ENCODE results near the gene ATR. TPM values are rescaled to one million over a fixed set of nuclear protein-coding genes. Genes with fewer than 3 reads are reported as not detected.

The ATR gene
- polyA plus RNA-seq, 6 donors from 2014 or later: 11.2 to 21.2 (median 16.9) TPM

DNA sequence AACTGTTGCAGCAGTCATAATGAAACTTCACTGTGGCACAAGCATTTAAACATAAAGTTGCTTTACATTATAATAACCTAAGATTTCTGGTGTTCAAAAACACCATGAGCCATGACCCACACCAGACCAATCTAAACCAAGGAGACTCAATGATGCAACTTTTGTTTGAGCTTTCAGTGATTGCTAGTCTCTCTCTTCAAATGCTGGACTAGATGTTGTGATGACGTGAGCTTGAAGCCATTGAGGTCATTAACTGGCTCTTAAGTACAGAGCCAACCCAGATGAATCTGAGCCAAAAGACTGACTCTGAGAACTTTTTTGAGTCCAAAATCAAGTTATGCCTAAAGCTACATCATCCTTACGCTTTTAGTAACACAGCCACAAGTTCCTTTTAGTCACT is 36.5 kb downstream of the ATR start:
- Mint-ChIP-seq H3K27me3 (no peaks in the 10 kb centered on the region), H3K4me3 (no peak overlapping the region), H3K4me1 (no peaks in the 10 kb centered on the region), H3K27ac (no peak overlapping the region), H3K9me3 (no peaks in the 10 kb centered on the region), H3K36me3 (peaks cover 8 to 13% of the 10 kb centered on the region in 2 donors)
- DNase-seq (no peak), ATAC-seq (ENCODE audit: low read depth in 2 of 2) (no peak)

DNA sequence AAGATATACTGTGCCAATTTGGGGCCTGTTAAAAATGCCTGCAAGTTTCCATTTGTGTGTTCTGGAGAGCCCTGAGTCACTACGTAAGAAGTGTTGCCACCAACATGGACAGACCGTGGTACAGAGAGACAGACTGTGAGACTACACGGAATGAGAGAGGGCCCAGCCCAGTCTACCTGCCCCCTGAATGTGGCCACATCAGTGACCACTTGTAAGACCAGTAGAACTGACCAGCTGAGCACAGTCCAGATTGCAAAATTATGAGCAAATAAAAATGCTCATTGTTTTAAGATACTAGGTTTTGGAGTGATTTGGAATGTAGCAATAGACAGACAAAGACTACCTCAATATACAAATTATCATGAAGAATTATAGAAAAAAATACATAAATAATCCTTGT is 42.0 kb downstream of the ATR start:
- no peak for DNase-seq
- peaks cover 0 to 9% (median 0%) of the 10 kb centered on the region in 7 donors for H3K9me3 Mint-ChIP-seq
- ATAC-seq (ENCODE audit: low read depth in 2 of 2): no peak
- H3K4me1 Mint-ChIP-seq: no peaks in the 10 kb centered on the region
- peaks cover 40% of the 10 kb centered on the region in 2 donors for H3K36me3 Mint-ChIP-seq
- no peaks in the 10 kb centered on the region for H3K27me3 Mint-ChIP-seq
- H3K27ac Mint-ChIP-seq: no peak overlapping the region
- no peak overlapping the region for H3K4me3 Mint-ChIP-seq

GRCh38 chr3:142534543-142534942 is 44.0 kb downstream of the ATR start:
- Mint-ChIP-seq H3K27me3 (no peaks in the 10 kb centered on the region), H3K9me3 (peaks cover 0 to 9% (median 0%) of the 10 kb centered on the region in 7 donors), H3K27ac (no peak overlapping the region), H3K4me3 (no peak overlapping the region), H3K4me1 (peaks cover 0 to 3% (median 0%) of the 10 kb centered on the region in 3 donors), H3K36me3 (peaks cover 37 to 52% of the 10 kb centered on the region in 2 donors)
- no peak for ATAC-seq (ENCODE audit: low read depth in 2 of 2)
- DNase-seq: no peak

DNA sequence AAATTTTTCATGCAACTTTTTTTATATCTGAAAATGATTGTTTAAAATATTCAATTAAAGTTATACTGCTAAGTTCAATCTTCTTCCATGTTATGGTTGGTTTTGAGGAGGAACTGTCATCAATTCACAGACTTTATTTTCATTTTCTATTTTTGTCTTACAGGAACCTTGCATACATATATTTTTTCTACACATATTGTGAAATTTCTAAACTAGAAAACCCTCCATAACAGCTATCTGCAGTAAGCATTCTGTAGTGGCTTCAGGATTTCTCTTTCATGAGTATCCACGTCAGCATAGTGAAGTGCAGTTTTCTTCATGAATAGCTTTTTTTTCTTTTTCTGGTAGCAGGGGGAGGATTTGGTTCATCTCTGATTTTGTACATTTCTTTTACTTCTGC is 48.2 kb downstream of the ATR start:
- no peak for ATAC-seq (ENCODE audit: low read depth in 2 of 2)
- DNase-seq: no peak
- no peak overlapping the region for H3K4me3 Mint-ChIP-seq
- peaks cover 0 to 9% (median 0%) of the 10 kb centered on the region in 7 donors for H3K9me3 Mint-ChIP-seq
- no peaks in the 10 kb centered on the region for H3K27me3 Mint-ChIP-seq
- peaks cover 0 to 3% (median 0%) of the 10 kb centered on the region in 3 donors for H3K4me1 Mint-ChIP-seq
- peaks cover 32 to 42% of the 10 kb centered on the region in 2 donors for H3K36me3 Mint-ChIP-seq
- H3K27ac Mint-ChIP-seq: no peak overlapping the region

GRCh38 chr3:142523921-142524566 is 54.5 kb downstream of the ATR start:
- no peaks in the 10 kb centered on the region for H3K4me1 Mint-ChIP-seq
- no peak for ATAC-seq (ENCODE audit: low read depth in 2 of 2)
- H3K27me3 Mint-ChIP-seq: no peaks in the 10 kb centered on the region
- peak overlapping the region in 1 of 6 donors; percentile 51 for H3K27ac Mint-ChIP-seq
- peaks cover 21 to 30% of the 10 kb centered on the region in 2 donors for H3K36me3 Mint-ChIP-seq
- no peak overlapping the region for H3K4me3 Mint-ChIP-seq
- H3K9me3 Mint-ChIP-seq: peaks cover 0 to 2% (median 0%) of the 10 kb centered on the region in 7 donors
- DNase-seq: no peak

GRCh38 chr3:142509079-142509478 is 69.5 kb downstream of the ATR start:
- no peak for ATAC-seq (ENCODE audit: low read depth in 2 of 2)
- H3K27ac Mint-ChIP-seq: no peak overlapping the region
- H3K36me3 Mint-ChIP-seq: peaks cover 24 to 34% of the 10 kb centered on the region in 2 donors
- peaks cover 0 to 2% (median 0%) of the 10 kb centered on the region in 3 donors for H3K4me1 Mint-ChIP-seq
- H3K9me3 Mint-ChIP-seq: no peaks in the 10 kb centered on the region
- H3K4me3 Mint-ChIP-seq: peak overlapping the region in 1 of 8 donors; percentile 22
- DNase-seq: no peak
- no peaks in the 10 kb centered on the region for H3K27me3 Mint-ChIP-seq

DNA sequence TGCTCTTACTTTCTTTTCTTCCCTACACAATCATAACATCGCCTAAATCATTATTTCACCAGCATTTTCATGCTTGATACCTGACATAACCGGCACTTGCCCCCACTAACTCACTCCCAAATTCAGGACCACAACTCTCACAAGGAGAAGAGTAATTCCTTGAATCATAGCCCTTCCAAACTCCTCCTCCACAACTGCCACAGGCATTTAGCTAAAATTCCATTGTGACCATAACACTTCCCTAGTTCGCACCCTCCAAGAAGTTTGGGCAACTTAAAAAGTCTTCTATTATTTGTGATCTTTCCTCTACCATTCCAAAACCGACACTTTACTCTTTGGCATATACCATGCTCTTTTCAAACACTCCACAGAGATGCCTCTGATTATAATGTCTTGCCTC is 71.3 kb downstream of the ATR start:
- Mint-ChIP-seq H3K4me1 (peaks cover 0 to 2% (median 0%) of the 10 kb centered on the region in 3 donors), H3K27ac (peak overlapping the region in 1 of 6 donors; percentile 67), H3K27me3 (no peaks in the 10 kb centered on the region), H3K9me3 (peaks cover 0 to 4% (median 0%) of the 10 kb centered on the region in 7 donors), H3K36me3 (peaks cover 30 to 36% of the 10 kb centered on the region in 2 donors), H3K4me3 (no peak overlapping the region)
- ATAC-seq (ENCODE audit: low read depth in 2 of 2): no peak
- no peak for DNase-seq

- H3K4me3 Mint-ChIP-seq: no peak overlapping the region
- DNase-seq (no peak), ATAC-seq (ENCODE audit: low read depth in 2 of 2) (no peak)
- no peaks in the 10 kb centered on the region for H3K27me3 Mint-ChIP-seq
- H3K9me3 Mint-ChIP-seq: peaks cover 0 to 7% (median 0%) of the 10 kb centered on the region in 7 donors
- H3K27ac Mint-ChIP-seq: no peak overlapping the region
- H3K4me1 Mint-ChIP-seq: no peaks in the 10 kb centered on the region
- peaks cover 27 to 41% of the 10 kb centered on the region in 2 donors for H3K36me3 Mint-ChIP-seq
Measured at GRCh38 chr3:142502187-142502985, 76.1 kb downstream of the ATR start.

GRCh38 chr3:142501004-142501926 is 77.3 kb downstream of the ATR start:
- Mint-ChIP-seq H3K4me3 (peak overlapping the region in 1 of 8 donors; percentile 7), H3K4me1 (no peaks in the 10 kb centered on the region), H3K27me3 (no peaks in the 10 kb centered on the region), H3K27ac (peak overlapping the region in 1 of 6 donors; percentile 50), H3K9me3 (peaks cover 0 to 7% (median 0%) of the 10 kb centered on the region in 7 donors), H3K36me3 (peaks cover 20 to 33% of the 10 kb centered on the region in 2 donors)
- DNase-seq (no peak), ATAC-seq (ENCODE audit: low read depth in 2 of 2) (no peak)

- peaks cover 0 to 7% (median 0%) of the 10 kb centered on the region in 7 donors for H3K9me3 Mint-ChIP-seq
- peaks cover 9 to 24% of the 10 kb centered on the region in 2 donors for H3K36me3 Mint-ChIP-seq
Measured at GRCh38 chr3:142500211-142500610, 78.3 kb downstream of the ATR start.

DNA sequence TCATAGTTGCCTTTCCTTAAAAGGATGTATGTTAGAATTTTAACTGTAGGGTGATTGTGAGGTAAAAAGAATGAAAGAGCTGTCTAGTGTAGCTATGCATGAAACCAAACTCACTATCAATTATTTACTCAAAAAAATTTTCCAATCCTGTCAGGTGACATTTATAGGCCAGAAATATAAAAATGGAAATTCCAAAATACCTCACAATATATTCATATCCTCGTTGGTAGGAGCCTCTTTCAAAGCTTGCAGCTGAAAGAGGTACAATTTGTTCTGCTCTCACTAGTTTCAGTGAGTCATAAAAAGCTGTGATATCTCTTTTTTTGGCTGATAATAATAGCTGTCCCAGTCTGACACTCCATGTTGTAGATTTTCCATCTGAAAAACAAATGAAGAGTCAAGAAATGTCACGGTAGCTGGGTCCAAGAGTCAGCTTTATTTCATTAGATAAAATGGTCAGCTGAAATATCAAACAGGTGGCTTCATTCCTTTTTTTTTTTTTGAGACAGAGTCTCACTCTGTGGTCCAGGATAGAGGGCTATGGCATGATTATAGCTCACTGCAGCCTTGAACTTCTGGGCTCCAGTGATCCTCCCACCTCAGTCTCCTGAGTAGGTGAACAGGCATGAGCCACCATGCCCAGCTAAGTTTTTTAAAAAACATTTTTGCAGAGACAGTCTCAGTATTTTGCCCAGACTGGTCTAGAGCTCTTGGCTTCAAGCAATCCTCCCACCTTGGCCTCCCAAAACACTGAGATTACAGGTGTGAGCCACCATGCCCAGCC is 79.9 kb downstream of the ATR start:
- DNase-seq: no peak
- no peak overlapping the region for H3K27ac Mint-ChIP-seq
- ATAC-seq (ENCODE audit: low read depth in 2 of 2): no peak
- no peak overlapping the region for H3K4me3 Mint-ChIP-seq
- peaks cover 0 to 7% (median 0%) of the 10 kb centered on the region in 7 donors for H3K9me3 Mint-ChIP-seq
- H3K27me3 Mint-ChIP-seq: no peaks in the 10 kb centered on the region
- peaks cover 22 to 34% of the 10 kb centered on the region in 2 donors for H3K36me3 Mint-ChIP-seq
- no peaks in the 10 kb centered on the region for H3K4me1 Mint-ChIP-seq

More at GRCh38 chr3:142500211-142500610, 78.3 kb downstream of the ATR start:
- Mint-ChIP-seq H3K4me3 (no peak overlapping the region), H3K27ac (no peak overlapping the region), H3K27me3 (no peaks in the 10 kb centered on the region), H3K4me1 (no peaks in the 10 kb centered on the region)
- no peak for DNase-seq
- ATAC-seq (ENCODE audit: low read depth in 2 of 2): no peak

GRCh38 chr3:142497729-142498128 is 80.8 kb downstream of the ATR start:
- no peaks in the 10 kb centered on the region for H3K27me3 Mint-ChIP-seq
- DNase-seq (no peak), ATAC-seq (ENCODE audit: low read depth in 2 of 2) (no peak)
- H3K4me3 Mint-ChIP-seq: no peak overlapping the region
- no peaks in the 10 kb centered on the region for H3K4me1 Mint-ChIP-seq
- peaks cover 0 to 7% (median 0%) of the 10 kb centered on the region in 7 donors for H3K9me3 Mint-ChIP-seq
- H3K27ac Mint-ChIP-seq: no peak overlapping the region
- H3K36me3 Mint-ChIP-seq: peaks cover 21 to 37% of the 10 kb centered on the region in 2 donors

Data from naive B cell (primary cell).